H1 (cell line): ENCODE data around the gene CD1B. TPM values are rescaled to one million over a fixed set of nuclear protein-coding genes. Genes with fewer than 3 reads are reported as not detected.

Experiments
- CTCF ChIA-PET: fragments of 300-600 bp; sonication (Branson Sonifier 250); formaldehyde crosslinking; loops from one replicate; lab custom pipeline; 2021; ENCODE audit not compliant: partially characterized antibody; lab: Charles Lee
- POLR2A ChIA-PET: fragments of 300-600 bp; sonication (Branson Sonifier 250); formaldehyde crosslinking; loops from one replicate; lab custom pipeline; 2021; ENCODE audit warnings: inconsistent platforms; ENCODE audit not compliant: partially characterized antibody; lab: Charles Lee
- DNase-seq, 2 experiments: peaks; one replicate each; pipeline versions ENCODE4 v3.0.0 to v3.0.0-alpha.2; 2010 to 2022; ENCODE audit warnings: low spot score in 2 of 2, low read depth in 1 of 2, mixed read lengths in 1 of 2
- FAIRE-seq: peaks from 2 replicates; lab custom pipeline; 2011; peaks lifted over from hg19 to GRCh38; lab: Jason Lieb, UNC
- H2AFZ ChIP-seq: 2 replicates; pipeline ENCODE4 v1.8.1; 2012; ENCODE audit warnings: low read length, inconsistent platforms
- H2AK5ac ChIP-seq: 2 replicates; pipeline ENCODE4 v1.6.1; 2013; ENCODE audit warnings: low read depth, low read length
- H2BK120ac ChIP-seq: replicated peaks from 2 replicates; pipeline ENCODE3; 2013; ENCODE audit warnings: low read depth, low read length, inconsistent platforms
- H2BK12ac ChIP-seq: 2 replicates; pipeline ENCODE4 v1.6.1; 2013; ENCODE audit warnings: low read depth, low read length
- H2BK15ac ChIP-seq: 2 replicates; pipeline ENCODE4 v1.6.1; 2013; ENCODE audit warnings: low read length
- H2BK20ac ChIP-seq: 2 replicates; pipeline ENCODE4 v1.6.1; 2013; ENCODE audit warnings: low read length
- H2BK5ac ChIP-seq: 2 replicates; pipeline ENCODE4 v1.6.1; 2013; ENCODE audit warnings: low read depth, low read length
- H3K14ac ChIP-seq: 2 replicates; pipeline ENCODE4 v1.6.1; 2013; ENCODE audit warnings: inconsistent platforms; ENCODE audit not compliant: insufficient read length
- H3K18ac ChIP-seq: 2 replicates; pipeline ENCODE4 v1.6.1; 2013; ENCODE audit warnings: low read length; ENCODE audit errors: extremely low read depth
- H3K23ac ChIP-seq: 2 replicates; pipeline ENCODE4 v1.6.1; 2013; ENCODE audit warnings: inconsistent platforms; ENCODE audit not compliant: insufficient read length
- H3K23me2 ChIP-seq: 2 replicates; pipeline ENCODE4 v1.6.1; 2013; ENCODE audit warnings: low read depth, low read length
- H3K27ac ChIP-seq: 2 replicates; pipeline ENCODE4 v1.6.1; 2011; ENCODE audit warnings: low read depth, low read length, inconsistent platforms
- H3K27me3 ChIP-seq, 4 experiments: replicated peaks in 1 of 4; 1 replicate in 1 of 4; 2 replicates in 3 of 4; pipeline versions ENCODE4 v1.6.1 to v1.8.1; 2011 to 2013; ENCODE audit warnings: low read length in 3 of 4, mild to moderate bottlenecking in 3 of 4, inconsistent platforms in 2 of 4, mixed read lengths in 2 of 4, moderate library complexity in 1 of 4; ENCODE audit not compliant: control insufficient read depth in 3 of 4, insufficient read depth in 3 of 4; ENCODE audit errors: extremely low read depth in 1 of 4
- H3K36me3 ChIP-seq, 4 experiments: 2 replicates each; pipeline versions ENCODE4 v1.6.1 to v1.8.1; 2011 to 2013; ENCODE audit warnings: mild to moderate bottlenecking in 4 of 4, low read length in 3 of 4, moderate library complexity in 2 of 4, control low read depth in 1 of 4, inconsistent platforms in 1 of 4; ENCODE audit not compliant: insufficient read depth in 4 of 4, control insufficient read depth in 2 of 4
- H3K4ac ChIP-seq: replicated peaks from 2 replicates; pipeline ENCODE3; 2013; ENCODE audit warnings: low read length, low read depth, mixed read lengths, inconsistent platforms; ENCODE audit not compliant: insufficient read length
- H3K4me1 ChIP-seq, 4 experiments: replicated peaks in 1 of 4; 1 replicate in 1 of 4; 2 replicates in 3 of 4; pipeline versions ENCODE4 v1.6.1 to v1.8.1; 2011 to 2013; ENCODE audit warnings: low read length in 3 of 4, inconsistent platforms in 2 of 4, mixed read lengths in 1 of 4; ENCODE audit not compliant: insufficient read depth in 4 of 4, control insufficient read depth in 3 of 4
- H3K4me2 ChIP-seq, 2 experiments: 2 replicates each; pipeline versions ENCODE4 v1.6.1 to v1.8.1; 2011 to 2013; ENCODE audit warnings: low read depth in 2 of 2, low read length in 2 of 2, control low read depth in 1 of 2, inconsistent platforms in 1 of 2, mild to moderate bottlenecking in 1 of 2; ENCODE audit not compliant: insufficient read depth in 1 of 2
- H3K4me3 ChIP-seq, 4 experiments: fragments of 200-600, 300-600 bp in 1 of 4; sonication (generic), shearing (Covaris generic), sonication (Bioruptor Twin) in 1 of 4; 2 replicates each; pipeline versions ENCODE4 v1.5.1 to v1.8.1; 2011 to 2016; ENCODE audit warnings: low read length in 4 of 4, low read depth in 3 of 4, control low read depth in 2 of 4, inconsistent platforms in 2 of 4, mild to moderate bottlenecking in 2 of 4, mixed read lengths in 1 of 4, moderate library complexity in 1 of 4; ENCODE audit not compliant: insufficient read depth in 2 of 4; ENCODE audit errors: extremely low read depth in 1 of 4
- H3K56ac ChIP-seq: replicated peaks from 2 replicates; pipeline ENCODE3; 2013; ENCODE audit warnings: low read depth, mild to moderate bottlenecking, mixed read lengths, low read length, inconsistent platforms; ENCODE audit not compliant: insufficient read length
- H3K79me1 ChIP-seq: 2 replicates; pipeline ENCODE4 v1.6.1; 2013; ENCODE audit warnings: low read depth, low read length, control low read depth
- H3K79me2 ChIP-seq, 2 experiments: 2 replicates each; pipeline versions ENCODE4 v1.6.1 to v1.8.1; 2012 to 2013; ENCODE audit warnings: low read length in 2 of 2, mild to moderate bottlenecking in 2 of 2, inconsistent platforms in 1 of 2; ENCODE audit not compliant: insufficient read depth in 2 of 2, control insufficient read depth in 1 of 2
- H3K9ac ChIP-seq, 4 experiments: replicated peaks in 1 of 4; 1 replicate in 1 of 4; 2 replicates in 3 of 4; pipeline versions ENCODE4 v1.6.1 to v1.8.1; 2011 to 2013; ENCODE audit warnings: low read depth in 3 of 4, low read length in 3 of 4, control low read depth in 2 of 4, mild to moderate bottlenecking in 2 of 4, moderate library complexity in 2 of 4, inconsistent platforms in 1 of 4; ENCODE audit errors: extremely low read depth in 1 of 4
- H3K9me3 ChIP-seq, 2 experiments: 2 replicates each; pipeline versions ENCODE4 v1.6.1 to v1.8.1; 2012 to 2013; ENCODE audit warnings: mild to moderate bottlenecking in 2 of 2, moderate library complexity in 2 of 2, control low read depth in 1 of 2, inconsistent platforms in 1 of 2, low read depth in 1 of 2, low read length in 1 of 2, mixed read lengths in 1 of 2; ENCODE audit not compliant: insufficient read depth in 2 of 2
- H4K20me1 ChIP-seq, 2 experiments: replicated peaks in 1 of 2; 2 replicates each; pipeline versions ENCODE3 to v1.8.1; 2011 to 2013; ENCODE audit warnings: inconsistent platforms in 2 of 2, low read length in 2 of 2, mild to moderate bottlenecking in 1 of 2; ENCODE audit not compliant: insufficient read depth in 2 of 2, control insufficient read depth in 1 of 2
- H4K5ac ChIP-seq: 2 replicates; pipeline ENCODE4 v1.6.1; 2013; ENCODE audit warnings: low read length, low read depth, mixed read lengths, inconsistent platforms; ENCODE audit not compliant: insufficient read length
- H4K8ac ChIP-seq: 2 replicates; pipeline ENCODE4 v1.8.0; 2013; ENCODE audit warnings: mild to moderate bottlenecking, moderate library complexity, low read length, inconsistent platforms; ENCODE audit not compliant: insufficient read depth; ENCODE audit errors: extremely low read depth
- H4K91ac ChIP-seq: replicated peaks from 2 replicates; pipeline ENCODE3; 2013; ENCODE audit warnings: low read length, mixed read lengths, inconsistent platforms; ENCODE audit not compliant: insufficient read length
- ASH2L ChIP-seq: fragments of 200-600, 300-600 bp; sonication (generic); IDR thresholded peaks from one replicate; pipeline ENCODE4 v1.7.1; 2017; ENCODE audit warnings: low read length
- BRCA1 ChIP-seq: IDR thresholded peaks from 2 replicates; pipeline ENCODE4 v1.6.1; 2012; ENCODE audit warnings: low read depth, low read length, improper control_type of control experiment
- CHD1 ChIP-seq: IDR thresholded peaks from 2 replicates; pipeline ENCODE4 v1.6.1; 2012; ENCODE audit warnings: low read depth, low read length, improper control_type of control experiment
- CREB1 ChIP-seq: IDR thresholded peaks from 2 replicates; pipeline ENCODE4 v1.6.1; 2012; ENCODE audit warnings: inconsistent platforms
- CTBP2 ChIP-seq: IDR thresholded peaks from 2 replicates; pipeline ENCODE4 v1.7.0; 2011; ENCODE audit warnings: borderline replicate concordance, mild to moderate bottlenecking, moderate library complexity, mixed read lengths, low read length; ENCODE audit not compliant: insufficient read depth, insufficient read length
- EGR1 ChIP-seq: IDR thresholded peaks from 2 replicates; pipeline ENCODE4 v1.6.1; 2011; ENCODE audit warnings: low read depth, low read length, borderline replicate concordance
- HDAC2 ChIP-seq, 2 experiments: fragments of 300-600 bp in 1 of 2; sonication (generic) in 1 of 2; IDR thresholded peaks; 2 replicates each; pipeline ENCODE4 v1.6.1; 2011 to 2012; ENCODE audit warnings: low read depth in 2 of 2, low read length in 2 of 2, mild to moderate bottlenecking in 2 of 2, moderate library complexity in 2 of 2, borderline replicate concordance in 1 of 2, inconsistent platforms in 1 of 2
- RXRA ChIP-seq: IDR thresholded peaks from 2 replicates; pipeline ENCODE4 v1.6.1; 2011; ENCODE audit warnings: low read depth, mild to moderate bottlenecking, low read length, moderate library complexity; ENCODE audit not compliant: insufficient read depth
- SP1 ChIP-seq: IDR thresholded peaks from 2 replicates; pipeline ENCODE4 v1.6.1; 2011; ENCODE audit warnings: low read depth, low read length
- SP2 ChIP-seq: IDR thresholded peaks from 2 replicates; pipeline ENCODE4 v1.6.1; 2012; ENCODE audit warnings: mild to moderate bottlenecking, low read length, inconsistent platforms
- SUZ12 ChIP-seq: fragments of 200-600 bp; sonication (generic); IDR thresholded peaks from 2 replicates; pipeline ENCODE4 v1.6.1; 2012; ENCODE audit warnings: mild to moderate bottlenecking, inconsistent platforms, low read length, moderate library complexity, mixed read lengths
- TAF7 ChIP-seq: optimal IDR thresholded peaks from 2 replicates; pipeline ENCODE3; 2011; ENCODE audit warnings: low read depth, mild to moderate bottlenecking, inconsistent platforms, low read length, moderate library complexity, borderline replicate concordance
- WGBS, 2 experiments: shearing (Covaris generic) in 1 of 2; methylation state at CpG; one replicate each; pipeline versions ENCODE4 v1.1.6 to v1.1.7; 2013 to 2015; ENCODE audit warnings: low lambda C conversion rate in 2 of 2, mixed read lengths in 2 of 2, inconsistent platforms in 1 of 2, low coverage in 1 of 2, missing lambda C conversion rate in 1 of 2; ENCODE audit not compliant: insufficient replicate concordance in 2 of 2, insufficient coverage in 1 of 2, insufficient read length in 1 of 2; ENCODE audit errors: extremely low coverage in 1 of 2, missing lambda C conversion rate in 1 of 2; 5-methylcytosine and 5-hydroxymethylcytosine counted together
- polyA plus RNA-seq, 7 experiments: library from polyadenylated mRNA; depleted of rRNA in 3 of 7; stranded (reverse) in 5 of 7; unstranded in 2 of 7; fragments of >200 nt in 5 of 7; fragments of 200-250 nt in 2 of 7; gene quantifications; 1 replicate in 5 of 7; 2 replicates in 1 of 7; 4 replicates in 1 of 7; pipeline versions ENCODE4 v1.2.1 to v1.2.3, GENCODE V29; 2011 to 2013; ENCODE audit warnings: missing spikeins in 2 of 7, mixed read lengths in 2 of 7
- total RNA-seq: library from RNA; stranded (reverse); fragmentation: NEBNext Ultra II Directional; extraction: Animal tissue kit (Norgen Biotek cat#: 25700); gene quantifications from 2 replicates; pipeline ENCODE4 v1.2.1, GENCODE V29; 2021
- TF ChIP-seq, protein P1 (sequence below): IDR thresholded peaks from 2 replicates; pipeline ENCODE4 v1.6.1; 2011; ENCODE audit warnings: low read length, improper control_type of control experiment
- TF ChIP-seq, protein P2 (sequence below): IDR thresholded peaks from 2 replicates; pipeline ENCODE4 v1.6.1; 2012; ENCODE audit warnings: inconsistent platforms

Gene CD1B
- total and polyA plus RNA-seq, 2 of the 8 experiments (the other 6 are each of a cell fraction or from before 2014, with no cell fraction given), result not detected

DNA sequence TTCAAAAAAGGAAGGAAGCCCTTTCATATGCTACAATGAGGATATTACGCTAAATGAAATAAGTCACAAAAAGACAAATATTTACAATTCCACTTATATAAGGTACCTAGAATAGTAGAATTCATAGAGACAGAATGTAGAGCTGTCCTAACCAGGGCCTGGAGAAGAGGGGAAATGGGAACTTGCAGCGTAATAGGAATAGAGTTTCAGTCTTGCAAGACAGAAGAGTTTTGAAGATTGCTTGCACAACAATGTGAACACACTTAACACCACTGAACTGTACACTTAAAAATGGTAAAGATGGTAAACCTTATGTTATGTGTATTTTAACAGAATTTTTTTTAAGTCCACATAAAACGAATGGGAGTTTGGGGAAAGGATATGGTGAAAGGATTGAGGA lies 2.9 kb downstream of the CD1B start:
- no peak overlapping the region for H3K23ac ChIP-seq
- H3K14ac ChIP-seq, result no peak overlapping the region
- no peak overlapping the region for H3K9ac ChIP-seq
- H3K23me2 ChIP-seq, result no peaks in the 10 kb centered on the region
- H3K36me3 ChIP-seq, result no peaks in the 10 kb centered on the region
- H4K91ac ChIP-seq, result no peak overlapping the region
- H3K27ac ChIP-seq, result no peak overlapping the region
- no peak overlapping the region for H2BK5ac ChIP-seq
- H4K5ac ChIP-seq, result no peak overlapping the region
- H3K18ac ChIP-seq, result no peak overlapping the region
- H4K8ac ChIP-seq, result no peak overlapping the region
- H3K79me1 ChIP-seq, result no peaks in the 10 kb centered on the region
- H2BK20ac ChIP-seq, result no peak overlapping the region
- no peak overlapping the region for H3K4me3 ChIP-seq
- POLR2A ChIA-PET, result no interaction called here
- H3K56ac ChIP-seq, result no peak overlapping the region
- no peak overlapping the region for H2BK12ac ChIP-seq
- no peak overlapping the region for H3K4ac ChIP-seq
- FAIRE-seq (no peak), DNase-seq (no peak)
- H3K9me3 ChIP-seq, result no peaks in the 10 kb centered on the region; a peak in 1 of 4 replicates
- no peaks in the 10 kb centered on the region for H3K4me1 ChIP-seq
- no peak overlapping the region for H2AK5ac ChIP-seq
- no peaks in the 10 kb centered on the region for H4K20me1 ChIP-seq
- no peak overlapping the region for H2BK15ac ChIP-seq
- no peaks in the 10 kb centered on the region for H3K79me2 ChIP-seq
- no peak overlapping the region for H2BK120ac ChIP-seq
- no peaks in the 10 kb centered on the region for H3K27me3 ChIP-seq
- CTCF ChIA-PET, result interaction anchor here (3.1 kb wide), 1 partner anchor 124 kb away, joined by 33 read pairs; no protein-coding TSS in a partner anchor
- H2AFZ ChIP-seq, result no peak overlapping the region
- H3K4me2 ChIP-seq, result no peak overlapping the region
- WGBS, 2 experiments, result 84 to 100% methylated on average over 1 to 3 of the region's 3 CpGs
- no peak for TF ChIP-seq HDAC2 (IDR thresholded peaks at IDR 0.05; ENCODE audit: borderline replicate concordance in 1 of 2, low read depth in 2 of 2, low read length in 2 of 2)
- no peak for TF ChIP-seq CREB1
- no peak for TF ChIP-seq CTBP2
- no peak for TF ChIP-seq EGR1
- TF ChIP-seq CHD1, result no peak
- TF ChIP-seq SUZ12, result no peak
- no peak for TF ChIP-seq TAF7
- TF ChIP-seq, protein P1, sequence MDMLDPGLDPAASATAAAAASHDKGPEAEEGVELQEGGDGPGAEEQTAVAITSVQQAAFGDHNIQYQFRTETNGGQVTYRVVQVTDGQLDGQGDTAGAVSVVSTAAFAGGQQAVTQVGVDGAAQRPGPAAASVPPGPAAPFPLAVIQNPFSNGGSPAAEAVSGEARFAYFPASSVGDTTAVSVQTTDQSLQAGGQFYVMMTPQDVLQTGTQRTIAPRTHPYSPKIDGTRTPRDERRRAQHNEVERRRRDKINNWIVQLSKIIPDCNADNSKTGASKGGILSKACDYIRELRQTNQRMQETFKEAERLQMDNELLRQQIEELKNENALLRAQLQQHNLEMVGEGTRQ, result no peak
- TF ChIP-seq, protein P2, sequence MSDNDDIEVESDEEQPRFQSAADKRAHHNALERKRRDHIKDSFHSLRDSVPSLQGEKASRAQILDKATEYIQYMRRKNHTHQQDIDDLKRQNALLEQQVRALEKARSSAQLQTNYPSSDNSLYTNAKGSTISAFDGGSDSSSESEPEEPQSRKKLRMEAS, result no peak
- TF ChIP-seq SP1, result no peak
- TF ChIP-seq SP2, result no peak
- no peak for TF ChIP-seq ASH2L
- no peak for TF ChIP-seq RXRA
- TF ChIP-seq BRCA1, result no peak
